Erythroblast (primary cell): Measurements from ENCODE around the gene GMFB.

Source experiments
- GATA1 ChIP-seq: IDR thresholded peaks from 2 replicates; pipeline ENCODE4 v1.6.1; 2011; ENCODE audit warnings: low read depth, mild to moderate bottlenecking, control low read depth, low read length, moderate library complexity
- POLR2A ChIP-seq: IDR thresholded peaks from 2 replicates; pipeline ENCODE4 v1.6.1; 2011; ENCODE audit warnings: mild to moderate bottlenecking, low read length

DNA sequence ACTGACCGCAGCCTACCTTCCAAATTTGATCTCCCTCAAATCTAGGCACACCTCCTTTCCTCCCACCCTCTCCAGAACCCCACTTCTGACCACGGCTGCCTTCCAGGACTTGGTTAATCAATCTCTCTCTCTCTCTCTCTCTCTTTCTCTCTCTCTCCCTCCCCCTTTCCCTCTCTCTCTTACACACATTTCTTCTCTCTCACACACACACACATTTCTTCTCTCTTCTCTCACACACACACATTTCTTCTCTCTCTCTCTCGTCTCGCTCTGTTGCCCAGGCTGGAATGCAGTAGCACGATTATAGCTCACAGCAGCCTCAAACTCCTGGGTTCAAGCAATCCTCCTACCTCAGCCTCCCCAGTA lies 521 bp upstream of the GMFB start:
- TF ChIP-seq POLR2A (no peak), GATA1 (no peak)
